ENCODE measurements around the gene PAQR8. TPM values are rescaled to one million over a fixed set of nuclear protein-coding genes. Genes with fewer than 3 reads are reported as not detected.

Gene PAQR8
- polyA plus RNA-seq, 1 of the 3 experiments (the other 2 are of a cell fraction): 2.3 TPM

- Histone ChIP-seq H3F3A (replicated peaks; ENCODE audit: insufficient read depth) (peaks cover 9% of the 10 kb centered on the region), H3K27me3 (ENCODE audit: insufficient read depth) (no peaks in the 10 kb centered on the region), H3K9ac (no peak overlapping the region), H3K4me3 (ENCODE audit: low read depth in 2 of 2, low read length in 1 of 2) (no peak overlapping the region), H3K4me2 (no peak overlapping the region), H3K9me2 (no peaks in the 10 kb centered on the region), H3K4me1 (ENCODE audit: control insufficient read depth in 1 of 2, insufficient read depth in 2 of 2, low read depth in 1 of 2, low read length in 1 of 2) (peaks cover 0 to 20% of the 10 kb centered on the region in 2 experiments; a peak in 3 of 4 replicates), H3K79me2 (ENCODE audit: insufficient read depth) (no peaks in the 10 kb centered on the region), H2AFZ (ENCODE audit: low read depth) (no peak overlapping the region), H3K27ac (ENCODE audit: low read depth in 2 of 2, low read length in 1 of 2) (no peak overlapping the region), H3K36me3 (replicated peaks in 1 of 2; ENCODE audit: control insufficient read depth in 1 of 2, insufficient read depth in 2 of 2, low read length in 1 of 2) (no peaks in the 10 kb centered on the region), H3K9me3 (no peaks in the 10 kb centered on the region), H4K20me1 (ENCODE audit: insufficient read depth) (no peaks in the 10 kb centered on the region)
- TF ChIP-seq GABPA (IDR thresholded peaks at IDR 0.05; ENCODE audit: low read depth): no peak
- TF ChIP-seq GATA2 (CRISPR knock-in tag; IDR thresholded peaks at IDR 0.05): no peak
- TF ChIP-seq YY1 (IDR thresholded peaks at IDR 0.05; ENCODE audit: low read depth): no peak
- no peak for TF ChIP-seq TCF12 (IDR thresholded peaks at IDR 0.05)
- TF ChIP-seq USF2 (IDR thresholded peaks at IDR 0.05; ENCODE audit: borderline replicate concordance, low read depth, low read length): no peak
- TF ChIP-seq RXRA (IDR thresholded peaks at IDR 0.05; ENCODE audit: borderline replicate concordance, low read depth): no peak
- no peak for TF ChIP-seq RFX5 (IDR thresholded peaks at IDR 0.05; ENCODE audit: low read length)
- TF ChIP-seq MAX (IDR thresholded peaks at IDR 0.05; ENCODE audit: low read depth): no peak
- TF ChIP-seq USF1 (IDR thresholded peaks at IDR 0.05; ENCODE audit: borderline replicate concordance, low read depth): no peak
- TF ChIP-seq SMC3 (IDR thresholded peaks at IDR 0.05; ENCODE audit: low read depth, low read length): no peak
- TF ChIP-seq SIN3A (IDR thresholded peaks at IDR 0.05; ENCODE audit: borderline replicate concordance, low read depth, low read length): no peak
- no peak for TF ChIP-seq RAD21 (IDR thresholded peaks at IDR 0.05; ENCODE audit: low read length)
- no peak for TF ChIP-seq FOSL2 (IDR thresholded peaks at IDR 0.05; ENCODE audit: borderline replicate concordance, low read depth)
- no peak for TF ChIP-seq RCOR1 (IDR thresholded peaks at IDR 0.05; ENCODE audit: low read length)
- DNase-seq: no peak
- ChIA-PET POLR2A (no interaction called here), CTCF (interaction anchor here (1.2 to 2.8 kb wide), 3 partner anchors 9 to 51 kb away, joined by 4 to 8 read pairs (median 4); no protein-coding TSS in a partner anchor)
- WGBS (ENCODE audit: low lambda C conversion rate): 93% methylated on average over 4 of the region's 4 CpGs
Observed at GRCh38 chr6:52365317-52365716, 3.4 kb downstream of the PAQR8 start.

GRCh38 chr6:52365866-52366540, 4.1 kb downstream of the PAQR8 start:
- H3K27me3 ChIP-seq (ENCODE audit: insufficient read depth): no peaks in the 10 kb centered on the region
- 87% methylated on average over 3 of the region's 3 CpGs for WGBS (ENCODE audit: low lambda C conversion rate)
- ChIA-PET CTCF (interaction anchor here (0.6 to 1.5 kb wide), 3 partner anchors 35 to 1622 kb away, joined by 3 to 4 read pairs (median 3); no protein-coding TSS in a partner anchor), POLR2A (no interaction called here)
- DNase-seq: no peak
- no peaks in the 10 kb centered on the region for H4K20me1 ChIP-seq (ENCODE audit: insufficient read depth)
- H3K36me3 ChIP-seq (replicated peaks in 1 of 2; ENCODE audit: control insufficient read depth in 1 of 2, insufficient read depth in 2 of 2, low read length in 1 of 2): no peaks in the 10 kb centered on the region
- no peak overlapping the region for H3K27ac ChIP-seq (ENCODE audit: low read depth in 2 of 2, low read length in 1 of 2)
- no peak overlapping the region for H2AFZ ChIP-seq (ENCODE audit: low read depth)
- peaks cover 4% of the 10 kb centered on the region for H3F3A ChIP-seq (replicated peaks; ENCODE audit: insufficient read depth)
- no peak overlapping the region for H3K4me3 ChIP-seq (ENCODE audit: low read depth in 2 of 2, low read length in 1 of 2)
- H3K79me2 ChIP-seq (ENCODE audit: insufficient read depth): no peaks in the 10 kb centered on the region
- TF ChIP-seq CHD2 (IDR thresholded peaks at IDR 0.05; ENCODE audit: low read length, partially characterized antibody): no peak
- no peak for TF ChIP-seq USF2 (IDR thresholded peaks at IDR 0.05; ENCODE audit: borderline replicate concordance, low read depth, low read length)
- TF ChIP-seq POLR2AphosphoS5 (IDR thresholded peaks at IDR 0.05; ENCODE audit: low read depth, low read length): no peak
- no peak for TF ChIP-seq RAD21 (IDR thresholded peaks at IDR 0.05; ENCODE audit: low read length)
- no peak for TF ChIP-seq MEF2A (IDR thresholded peaks at IDR 0.05; ENCODE audit: borderline replicate concordance, low read depth)
- TF ChIP-seq FOXJ3 (CRISPR knock-in tag; IDR thresholded peaks at IDR 0.05): no peak
- TF ChIP-seq SIN3A (IDR thresholded peaks at IDR 0.05; ENCODE audit: borderline replicate concordance, low read depth, low read length): no peak
- no peak for TF ChIP-seq ZBTB33 (IDR thresholded peaks at IDR 0.05; ENCODE audit: borderline replicate concordance, low read depth)
- no peaks in the 10 kb centered on the region for H3K9me3 ChIP-seq
- H3K9ac ChIP-seq: no peak overlapping the region
- H3K4me2 ChIP-seq: no peak overlapping the region
- H3K9me2 ChIP-seq: no peaks in the 10 kb centered on the region
- peaks cover 0 to 14% of the 10 kb centered on the region in 2 experiments; a peak in 2 of 4 replicates for H3K4me1 ChIP-seq (ENCODE audit: control insufficient read depth in 1 of 2, insufficient read depth in 2 of 2, low read depth in 1 of 2, low read length in 1 of 2)
